Hepatocyte (in vitro differentiated cells): ENCODE data around the gene ARHGAP15.

ENCODE experiments used
- CTCF ChIP-seq: fragments of 200-600 bp; sonication (generic); IDR thresholded peaks from 2 replicates; pipeline ENCODE4 v1.5.1; 2016; ENCODE audit warnings: antibody characterized with exemption, mild to moderate bottlenecking; ENCODE audit not compliant: poor library complexity
- EZH2 ChIP-seq: fragments of 200-600 bp; sonication (generic); IDR thresholded peaks from 2 replicates; pipeline ENCODE4 v1.6.1; 2016; ENCODE audit warnings: antibody characterized with exemption, mild to moderate bottlenecking, borderline replicate concordance

GRCh38 chr2:143453981-143454511 lies 324.8 kb downstream of the ARHGAP15 start:
- no peak for TF ChIP-seq CTCF
- TF ChIP-seq EZH2 = no peak
